Activated gamma-delta T cell (primary cell): Measurements from ENCODE around the gene PRKD3.

Experiments
- DNase-seq: peaks from one replicate; lab custom pipeline; 2025; lab: John Stamatoyannopoulos, UW

PRKD3 gene

GRCh38 chr2:37343537-37344434 lies 19.2 kb upstream of the PRKD3 start:
- no peak for DNase-seq

GRCh38 chr2:37342591-37343220 lies 18.1 kb upstream of the PRKD3 start:
- no peak for DNase-seq

- no peak for DNase-seq
Observed at GRCh38 chr2:37340637-37341036, 16.0 kb upstream of the PRKD3 start.

- DNase-seq, result no peak
Observed at GRCh38 chr2:37338933-37339332, 14.3 kb upstream of the PRKD3 start.

GRCh38 chr2:37337620-37338280 lies 13.1 kb upstream of the PRKD3 start:
- no peak for DNase-seq

- no peak for DNase-seq
Observed at GRCh38 chr2:37335604-37336003, 11.0 kb upstream of the PRKD3 start.

- DNase-seq, result no peak
Observed at GRCh38 chr2:37333256-37333655, 8.6 kb upstream of the PRKD3 start.

GRCh38 chr2:37332560-37332959 lies 7.9 kb upstream of the PRKD3 start:
- no peak for DNase-seq

GRCh38 chr2:37330681-37331080 lies 6.0 kb upstream of the PRKD3 start:
- DNase-seq, result no peak

- no peak for DNase-seq
Observed at GRCh38 chr2:37326866-37327634, 2.4 kb upstream of the PRKD3 start.

- no peak for DNase-seq
Observed at GRCh38 chr2:37326285-37326684, 1.7 kb upstream of the PRKD3 start.

- DNase-seq, result no peak
Observed at GRCh38 chr2:37325625-37326071, 1.0 kb upstream of the PRKD3 start.

- DNase-seq, result peak; percentile 63
Observed at GRCh38 chr2:37324536-37324785, 172 bp downstream of the PRKD3 start.

GRCh38 chr2:37323781-37324535 lies 675 bp downstream of the PRKD3 start:
- DNase-seq, result peak; percentile 32

GRCh38 chr2:37323176-37323780 lies 1.4 kb downstream of the PRKD3 start:
- no peak for DNase-seq

- DNase-seq, result no peak
Observed at GRCh38 chr2:37322368-37322767, 2.3 kb downstream of the PRKD3 start.

GRCh38 chr2:37321029-37321682 lies 3.5 kb downstream of the PRKD3 start:
- DNase-seq, result no peak

- DNase-seq, result no peak
Observed at GRCh38 chr2:37319754-37320609, 4.7 kb downstream of the PRKD3 start.

GRCh38 chr2:37318401-37318800 lies 6.2 kb downstream of the PRKD3 start:
- no peak for DNase-seq

- DNase-seq, result no peak
Observed at GRCh38 chr2:37317746-37318145, 6.9 kb downstream of the PRKD3 start.
